Fibroblast of mammary gland (primary cell): ENCODE measurements around the gene WLS.

Experiments used
- DNase-seq: peaks from one replicate; pipeline ENCODE4 v3.0.0-alpha.2; 2010; ENCODE audit warnings: low read depth
- H3K4me3 ChIP-seq: 2 replicates; pipeline ENCODE4 v1.5.1; 2011; ENCODE audit warnings: low read depth, mild to moderate bottlenecking, low read length, moderate library complexity; ENCODE audit not compliant: control insufficient read depth
- CTCF ChIP-seq: conservative IDR thresholded peaks from 2 replicates; pipeline ENCODE4 v1.5.1; 2011; ENCODE audit warnings: low read depth, low read length, inconsistent platforms; ENCODE audit not compliant: control insufficient read depth, insufficient read depth

The WLS gene

GRCh38 chr1:68112835-68113243 is 119.5 kb downstream of the WLS start:
- H3K4me3 ChIP-seq: no peak overlapping the region
- TF ChIP-seq CTCF: no peak
- peak; percentile 94 for DNase-seq

GRCh38 chr1:68111519-68112436 is 120.5 kb downstream of the WLS start:
- peak; percentile 94 for DNase-seq
- no peak overlapping the region for H3K4me3 ChIP-seq
- TF ChIP-seq CTCF: peak; percentile 90

- no peak overlapping the region for H3K4me3 ChIP-seq
- DNase-seq: peak; percentile 65
- TF ChIP-seq CTCF: no peak
These were observed 124.6 kb downstream of the WLS start for GRCh38 chr1:68107771-68108170.

- TF ChIP-seq CTCF: no peak
- DNase-seq: peak; percentile 79
These were observed 128.3 kb downstream of the WLS start for GRCh38 chr1:68103884-68104554.

GRCh38 chr1:68103011-68103545 is 129.2 kb downstream of the WLS start:
- TF ChIP-seq CTCF: no peak
- no peak overlapping the region for H3K4me3 ChIP-seq
- no peak for DNase-seq

More at GRCh38 chr1:68103884-68104554, 128.3 kb downstream of the WLS start:
- H3K4me3 ChIP-seq: no peak overlapping the region

GRCh38 chr1:68101829-68102228 is 130.5 kb downstream of the WLS start:
- no peak overlapping the region for H3K4me3 ChIP-seq
- TF ChIP-seq CTCF: no peak
- no peak for DNase-seq
